Activated B cell treated with CpG ODN at 0.5 μM for 24 hours (primary cell): Measurements from ENCODE around the gene IMPDH1. TPM values are rescaled to one million over a fixed set of nuclear protein-coding genes. Genes with fewer than 3 reads are reported as not detected.

Experiments
- ATAC-seq: fragments of 200-7000 bp; cut with Tn5 transposase; one replicate; pipeline ENCODE4 v1.10.0; 2021; ENCODE audit warnings: low read depth, mild to moderate bottlenecking, moderate library complexity
- CTCF ChIA-PET: fragments of 350-600 bp; sonication (Branson Sonifier 250); formaldehyde crosslinking; loops from one replicate; lab custom pipeline; 2021; ENCODE audit warnings: antibody characterized with exemption; lab: Charles Lee
- POLR2A ChIA-PET: fragments of 350-600 bp; sonication (Branson Sonifier 250); formaldehyde crosslinking; loops from one replicate; lab custom pipeline; 2021; ENCODE audit warnings: antibody characterized with exemption; lab: Charles Lee
- DNase-seq: peaks from one replicate; pipeline ENCODE4 v3.0.0; 2022
- H3K27ac Mint-ChIP-seq: one replicate; pipeline ENCODE4 v1.8.0; 2020; ENCODE audit warnings: mixed read lengths
- H3K27me3 Mint-ChIP-seq: one replicate; pipeline ENCODE4 v1.8.0; 2021; ENCODE audit warnings: mixed read lengths
- H3K36me3 Mint-ChIP-seq: one replicate; pipeline ENCODE4 v1.8.0; 2021; ENCODE audit warnings: low read depth, mixed read lengths
- H3K4me1 Mint-ChIP-seq: one replicate; pipeline ENCODE4 v1.8.0; 2021; ENCODE audit warnings: mixed read lengths
- H3K4me3 Mint-ChIP-seq: one replicate; pipeline ENCODE4 v1.8.0; 2020; ENCODE audit warnings: mild to moderate bottlenecking, mixed read lengths
- H3K9me3 Mint-ChIP-seq: one replicate; pipeline ENCODE4 v1.8.0; 2020; ENCODE audit warnings: mixed read lengths
- CTCF ChIP-seq: fragments of 200-600 bp; IDR thresholded peaks from one replicate; pipeline ENCODE4 v1.8.0; 2022; ENCODE audit warnings: antibody characterized with exemption, mild to moderate bottlenecking
- intact Hi-C: fragments of 100-400 bp; cut with micrococcal nuclease; formaldehyde crosslinking; loops from one replicate; pipeline ENCODE4 v1.15.1; 2024
- total RNA-seq: library from RNA; stranded (reverse); gene quantifications from 2 replicates; pipeline ENCODE4 v1.2.3, GENCODE V29; 2022

Gene IMPDH1
- total RNA-seq, 1 donor from 2014 or later, result 45.8 TPM

GRCh38 chr7:128359939-128360338, 49.8 kb downstream of the IMPDH1 start:
- ATAC-seq (no peak), DNase-seq (no peak)
- ChIA-PET POLR2A (no interaction called here), CTCF (no interaction called here)
- Mint-ChIP-seq H3K36me3 (no peaks in the 10 kb centered on the region), H3K9me3 (no peaks in the 10 kb centered on the region), H3K4me1 (peaks cover 15% of the 10 kb centered on the region), H3K4me3 (no peak overlapping the region), H3K27ac (no peak overlapping the region), H3K27me3 (peaks cover 47% of the 10 kb centered on the region)
- no peak for TF ChIP-seq CTCF
- intact Hi-C loops, result no loop called here

- no peak for ATAC-seq
- intact Hi-C loops, result no loop called here
- Mint-ChIP-seq H3K27me3 (peaks cover 48% of the 10 kb centered on the region), H3K9me3 (no peaks in the 10 kb centered on the region), H3K36me3 (no peaks in the 10 kb centered on the region), H3K4me1 (peaks cover 15% of the 10 kb centered on the region), H3K4me3 (no peak overlapping the region), H3K27ac (no peak overlapping the region)
- no peak for TF ChIP-seq CTCF
- DNase-seq, result no peak
- POLR2A ChIA-PET, result no interaction called here
- CTCF ChIA-PET, result no interaction called here
Measured at GRCh38 chr7:128359336-128359735, 50.4 kb downstream of the IMPDH1 start.

- H3K27me3 Mint-ChIP-seq, result peaks cover 50% of the 10 kb centered on the region
- no peak for TF ChIP-seq CTCF
- no peak overlapping the region for H3K4me3 Mint-ChIP-seq
- H3K4me1 Mint-ChIP-seq, result peaks cover 15% of the 10 kb centered on the region
- POLR2A ChIA-PET, result no interaction called here
- H3K9me3 Mint-ChIP-seq, result no peaks in the 10 kb centered on the region
- H3K36me3 Mint-ChIP-seq, result no peaks in the 10 kb centered on the region
- DNase-seq (no peak), ATAC-seq (no peak)
- no peak overlapping the region for H3K27ac Mint-ChIP-seq
- CTCF ChIA-PET, result no interaction called here
- intact Hi-C loops, result no loop called here
Measured at GRCh38 chr7:128358233-128358632, 51.5 kb downstream of the IMPDH1 start.

GRCh38 chr7:128357217-128357613, 52.6 kb downstream of the IMPDH1 start:
- CTCF ChIA-PET, result no interaction called here
- H3K27me3 Mint-ChIP-seq, result peaks cover 48% of the 10 kb centered on the region
- H3K9me3 Mint-ChIP-seq, result no peaks in the 10 kb centered on the region
- H3K4me3 Mint-ChIP-seq, result no peak overlapping the region
- POLR2A ChIA-PET, result no interaction called here
- H3K4me1 Mint-ChIP-seq, result peaks cover 16% of the 10 kb centered on the region
- intact Hi-C loops, result no loop called here
- no peak for TF ChIP-seq CTCF
- DNase-seq, result no peak
- ATAC-seq, result no peak
- no peak overlapping the region for H3K27ac Mint-ChIP-seq
- no peaks in the 10 kb centered on the region for H3K36me3 Mint-ChIP-seq

GRCh38 chr7:128356546-128357216, 53.1 kb downstream of the IMPDH1 start:
- no peak overlapping the region for H3K4me3 Mint-ChIP-seq
- no peak for ATAC-seq
- intact Hi-C loops, result no loop called here
- H3K27ac Mint-ChIP-seq, result no peak overlapping the region
- TF ChIP-seq CTCF, result no peak
- H3K36me3 Mint-ChIP-seq, result no peaks in the 10 kb centered on the region
- peaks cover 43% of the 10 kb centered on the region for H3K27me3 Mint-ChIP-seq
- H3K4me1 Mint-ChIP-seq, result peaks cover 11% of the 10 kb centered on the region
- DNase-seq, result no peak
- ChIA-PET POLR2A (no interaction called here), CTCF (no interaction called here)
- H3K9me3 Mint-ChIP-seq, result no peaks in the 10 kb centered on the region
